ENCODE results near the gene HSPA13. TPM values are rescaled to one million over a fixed set of nuclear protein-coding genes. Genes with fewer than 3 reads are reported as not detected.

Gene HSPA13
- total and polyA plus RNA-seq, 2 donors (not counting 1 experiment from before 2014, with no cell fraction given): 7.6 to 19.1 TPM

GRCh38 chr21:14325595-14325994 lies 57.4 kb downstream of the HSPA13 start:
- Histone ChIP-seq H4K20me1 (ENCODE audit: control insufficient read depth, insufficient read depth, low read length, poor library complexity, severe bottlenecking) (no peaks in the 10 kb centered on the region), H3K9me3 (ENCODE audit: control extremely low read depth in 1 of 3, control insufficient read depth in 2 of 3, insufficient read depth in 1 of 3, low read length in 2 of 3) (no peaks in the 10 kb centered on the region), H3K27ac (ENCODE audit: low read length in 2 of 2) (no peak overlapping the region), H3K4me2 (replicated peaks; ENCODE audit: low read depth, low read length, poor library complexity, severe bottlenecking) (no peak overlapping the region), H2AFZ (ENCODE audit: insufficient read depth, low read depth, low read length, poor library complexity, severe bottlenecking) (no peak overlapping the region), H3K4me3 (ENCODE audit: control extremely low read depth in 1 of 5, extremely low read depth in 1 of 5, insufficient read depth in 1 of 5, low read depth in 2 of 5, low read length in 4 of 5) (no peak overlapping the region), H3K36me3 (replicated peaks in 1 of 2; ENCODE audit: control extremely low read depth in 1 of 2, control insufficient read depth in 1 of 2, extremely low read depth in 1 of 2, insufficient read depth in 2 of 2, low read length in 1 of 2) (no peaks in the 10 kb centered on the region), H3K27me3 (replicated peaks in 1 of 4; ENCODE audit: control extremely low read depth in 1 of 4, control insufficient read depth in 3 of 4, insufficient read depth in 4 of 4, low read length in 3 of 4) (no peaks in the 10 kb centered on the region), H3K79me2 (ENCODE audit: control insufficient read depth, insufficient read depth, low read length) (no peaks in the 10 kb centered on the region), H3K9ac (ENCODE audit: low read length) (no peak overlapping the region), H3K4me1 (ENCODE audit: control insufficient read depth in 2 of 2, insufficient read depth in 2 of 2, low read length in 2 of 2) (no peaks in the 10 kb centered on the region)
- no peak overlapping the region for H3K4me3 Mint-ChIP-seq
- intact Hi-C loops (cut with micrococcal nuclease): no loop called here
- no peaks in the 10 kb centered on the region for H3K4me1 Mint-ChIP-seq
- no peak for DNase-seq
- no peak for ATAC-seq (ENCODE audit: low read depth)
- no peak for TF ChIP-seq EZH2 (IDR thresholded peaks at IDR 0.05; ENCODE audit: borderline replicate concordance, insufficient read depth, low read depth, low read length, poor library complexity, severe bottlenecking)
- no peak for TF ChIP-seq CTCF (IDR thresholded peaks at IDR 0.05)
- no peak overlapping the region for H3K27ac Mint-ChIP-seq
- WGBS (ENCODE audit: insufficient coverage): no CpG with 5 or more reads among the region's 2 CpGs
- H3K9me3 Mint-ChIP-seq (ENCODE audit: insufficient read depth): peaks cover 2% of the 10 kb centered on the region
- POLR2A ChIA-PET: no interaction called here
- peaks cover 24% of the 10 kb centered on the region for H3K27me3 Mint-ChIP-seq
- CTCF ChIA-PET: no interaction called here

Other genes starting within 250 kb of the HSPA13 start
- gene LIPI, start 172.2 kb downstream of the HSPA13 start, total RNA-seq: not detected in 2 replicates
- gene LIPI, start 172.2 kb downstream of the HSPA13 start, polyA plus RNA-seq: not detected in 2 replicates
- 3.0 and 3.4 TPM in 2 replicates for gene RBM11, start 167.0 kb downstream of the HSPA13 start, total RNA-seq
- gene RBM11, start 167.0 kb downstream of the HSPA13 start, polyA plus RNA-seq: 2.5 and 3.8 TPM in 2 replicates
- 53.1 and 57.6 TPM in 2 replicates for gene SAMSN1, start 163.2 kb upstream of the HSPA13 start, total RNA-seq
- gene SAMSN1, start 163.2 kb upstream of the HSPA13 start, polyA plus RNA-seq: 8.7 and 11.6 TPM in 2 replicates